ENCODE data around the gene SP1. TPM values are rescaled to one million over a fixed set of nuclear protein-coding genes. Genes with fewer than 3 reads are reported as not detected.
"Not testable (repeated sequence)": the region's sequence is repeated elsewhere in the genome, so short reads cannot be mapped to it uniquely, and the experiment has no call there.

Gene SP1
- total RNA-seq, 1 experiment from 2014 or later = 78.4 TPM

DNA sequence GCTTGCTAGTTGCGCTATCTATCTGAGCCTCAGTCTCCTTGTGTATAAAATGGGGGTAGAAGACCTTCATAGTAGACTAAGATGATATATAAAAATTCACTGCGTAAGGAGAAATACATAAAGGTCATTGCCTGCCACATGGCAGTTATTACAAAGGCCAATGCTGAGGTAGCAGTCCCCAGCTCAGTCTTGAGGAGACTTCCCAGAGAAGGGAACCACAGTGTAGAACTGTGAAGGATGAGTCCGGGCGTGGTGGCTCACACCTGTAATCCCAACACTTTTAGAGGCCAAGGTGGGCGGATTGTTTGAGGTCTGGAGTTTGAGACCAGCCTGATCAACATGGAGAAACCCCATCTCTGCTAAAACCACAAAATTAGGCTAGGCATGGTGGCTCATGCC is 26.7 kb upstream of the SP1 start:
- intact Hi-C loops (cut with micrococcal nuclease; ENCODE audit: unreplicated experiment) = loop anchor here (2.0 kb wide), 1 partner anchor 156 kb away; no protein-coding TSS in a partner anchor
- no peak for TF ChIP-seq CTCF (conservative IDR thresholded peaks at IDR 0.05; ENCODE audit: low read depth, low read length)
- no peak for TF ChIP-seq EZH2 (IDR thresholded peaks at IDR 0.05; ENCODE audit: borderline replicate concordance, low read depth, low read length, poor library complexity, severe bottlenecking)
- H3K4me1 ChIP-seq (ENCODE audit: insufficient read depth, low read length, poor library complexity, severe bottlenecking) = no peaks in the 10 kb centered on the region
- no peak overlapping the region for H3K27ac ChIP-seq (ENCODE audit: low read depth, low read length, poor library complexity, severe bottlenecking)
- H3K36me3 ChIP-seq (ENCODE audit: insufficient read depth, low read length, poor library complexity, severe bottlenecking) = no peaks in the 10 kb centered on the region
- H3K9me3 ChIP-seq (ENCODE audit: low read depth, low read length, poor library complexity, severe bottlenecking) = no peaks in the 10 kb centered on the region
- ChIA-PET CTCF (interaction anchor here (2.7 kb wide), 1 partner anchor 68 kb away, joined by 52 read pairs; no protein-coding TSS in a partner anchor), POLR2A (ENCODE audit: low non-redundant PET) (no interaction called here)
- no TSS peak for BruUV-seq (replicated peaks)
- DNase-seq (ENCODE audit: low spot score) = no peak
- no peaks in the 10 kb centered on the region for H3K27me3 ChIP-seq (replicated peaks; ENCODE audit: insufficient read depth, low read depth, low read length, poor library complexity)
- H3K4me3 ChIP-seq (ENCODE audit: low read depth, low read length, poor library complexity, severe bottlenecking) = no peak overlapping the region

DNA sequence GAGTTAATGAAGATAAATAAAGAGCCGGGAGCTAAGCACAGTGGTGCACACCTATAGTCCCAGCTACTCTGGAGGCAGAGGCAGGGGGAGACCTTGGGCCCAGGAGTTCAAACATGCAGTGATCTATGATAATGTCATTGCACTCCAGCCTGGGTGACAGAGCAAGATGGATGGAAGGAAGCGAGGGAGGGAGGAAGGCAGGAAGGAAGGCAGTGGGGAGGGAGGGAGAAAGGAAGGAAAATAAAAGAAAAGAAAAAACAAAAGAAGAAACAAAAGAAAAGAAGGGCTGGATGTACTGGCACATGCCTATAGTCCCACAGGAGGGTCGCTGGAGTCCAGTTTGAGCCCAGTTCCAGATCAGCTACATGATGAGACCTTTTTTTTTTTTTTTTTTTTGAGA is 24.9 kb upstream of the SP1 start:
- BruUV-seq (replicated peaks) = no TSS peak
- TF ChIP-seq EZH2 (IDR thresholded peaks at IDR 0.05; ENCODE audit: borderline replicate concordance, low read depth, low read length, poor library complexity, severe bottlenecking) (no peak), CTCF (conservative IDR thresholded peaks at IDR 0.05; ENCODE audit: low read depth, low read length) (no peak)
- Histone ChIP-seq H3K27ac (ENCODE audit: low read depth, low read length, poor library complexity, severe bottlenecking) (no peak overlapping the region), H3K4me3 (ENCODE audit: low read depth, low read length, poor library complexity, severe bottlenecking) (no peak overlapping the region), H3K4me1 (ENCODE audit: insufficient read depth, low read length, poor library complexity, severe bottlenecking) (no peaks in the 10 kb centered on the region), H3K36me3 (ENCODE audit: insufficient read depth, low read length, poor library complexity, severe bottlenecking) (no peaks in the 10 kb centered on the region), H3K9me3 (ENCODE audit: low read depth, low read length, poor library complexity, severe bottlenecking) (no peaks in the 10 kb centered on the region), H3K27me3 (replicated peaks; ENCODE audit: insufficient read depth, low read depth, low read length, poor library complexity) (no peaks in the 10 kb centered on the region)
- CTCF ChIA-PET = interaction anchor here (0.7 kb wide), 2 partner anchors 32 to 34 kb away, joined by 3 to 11 read pairs; partner anchors contain the start of gene AAAS
- no peak for DNase-seq (ENCODE audit: low spot score)
- POLR2A ChIA-PET (ENCODE audit: low non-redundant PET) = interaction anchor here (0.6 kb wide), 1 partner anchor 10 kb away, joined by 5 read pairs; no protein-coding TSS in a partner anchor
- intact Hi-C loops (cut with micrococcal nuclease; ENCODE audit: unreplicated experiment) = no loop called here

DNA sequence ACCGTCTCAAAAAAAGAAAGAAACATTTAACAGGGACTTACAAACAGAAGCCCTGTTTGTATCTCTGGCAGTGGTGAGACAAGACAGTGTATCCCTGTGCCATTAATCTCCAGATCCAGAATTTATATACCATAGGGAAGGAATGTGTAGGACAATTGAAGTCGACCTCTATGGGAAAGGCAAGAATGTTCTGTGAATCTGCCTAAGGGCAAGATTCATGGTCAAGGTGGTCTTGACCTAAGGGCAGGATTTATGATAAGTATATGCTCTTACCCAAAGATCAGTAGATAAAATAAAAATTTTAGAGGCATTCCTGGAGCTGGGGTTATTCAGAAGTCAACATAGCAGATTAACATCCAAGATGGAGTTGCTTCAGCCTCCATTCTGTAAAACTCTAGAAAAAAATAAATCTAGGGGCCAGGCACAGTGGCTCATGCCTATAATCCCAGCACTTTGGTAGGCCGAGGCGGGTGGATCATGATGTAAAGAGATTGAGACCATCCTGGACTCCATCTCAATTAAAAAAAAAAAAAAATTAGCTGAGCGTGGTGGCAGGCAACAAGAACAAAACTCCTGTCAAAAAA is 21.0 kb upstream of the SP1 start:
- no peak for DNase-seq (ENCODE audit: low spot score)
- H3K4me3 ChIP-seq (ENCODE audit: low read depth, low read length, poor library complexity, severe bottlenecking) = no peak overlapping the region
- intact Hi-C loops (cut with micrococcal nuclease; ENCODE audit: unreplicated experiment) = no loop called here
- BruUV-seq (replicated peaks) = no TSS peak
- H3K36me3 ChIP-seq (ENCODE audit: insufficient read depth, low read length, poor library complexity, severe bottlenecking) = no peaks in the 10 kb centered on the region
- no peaks in the 10 kb centered on the region for H3K4me1 ChIP-seq (ENCODE audit: insufficient read depth, low read length, poor library complexity, severe bottlenecking)
- no peaks in the 10 kb centered on the region for H3K9me3 ChIP-seq (ENCODE audit: low read depth, low read length, poor library complexity, severe bottlenecking)
- TF ChIP-seq EZH2 (IDR thresholded peaks at IDR 0.05; ENCODE audit: borderline replicate concordance, low read depth, low read length, poor library complexity, severe bottlenecking) = no peak
- TF ChIP-seq CTCF (conservative IDR thresholded peaks at IDR 0.05; ENCODE audit: low read depth, low read length) = no peak
- ChIA-PET CTCF (no interaction called here), POLR2A (ENCODE audit: low non-redundant PET) (no interaction called here)
- no peaks in the 10 kb centered on the region for H3K27me3 ChIP-seq (replicated peaks; ENCODE audit: insufficient read depth, low read depth, low read length, poor library complexity)
- H3K27ac ChIP-seq (ENCODE audit: low read depth, low read length, poor library complexity, severe bottlenecking) = no peak overlapping the region

- H3K9me3 ChIP-seq (ENCODE audit: low read depth, low read length, poor library complexity, severe bottlenecking); H3K27ac ChIP-seq (ENCODE audit: low read depth, low read length, poor library complexity, severe bottlenecking); H3K4me3 ChIP-seq (ENCODE audit: low read depth, low read length, poor library complexity, severe bottlenecking); intact Hi-C loops (cut with micrococcal nuclease; ENCODE audit: unreplicated experiment); H3K4me1 ChIP-seq (ENCODE audit: insufficient read depth, low read length, poor library complexity, severe bottlenecking); POLR2A ChIA-PET (ENCODE audit: low non-redundant PET); CTCF ChIA-PET; DNase-seq (ENCODE audit: low spot score); H3K36me3 ChIP-seq (ENCODE audit: insufficient read depth, low read length, poor library complexity, severe bottlenecking); BruUV-seq (replicated peaks); H3K27me3 ChIP-seq (replicated peaks; ENCODE audit: insufficient read depth, low read depth, low read length, poor library complexity): not testable (repeated sequence)
Measured at GRCh38 chr12:53361638-53362037, 18.3 kb upstream of the SP1 start.

Data from A673 (cell line).